GM06990 (cell line): ENCODE results near the gene PRUNE2.

Experiments used
- DNase-seq: peaks from one replicate; pipeline ENCODE4 v3.0.0-alpha.2; 2011; ENCODE audit not compliant: insufficient read length; ENCODE audit errors: extremely low read depth
- H3K27me3 ChIP-seq: replicated peaks from 2 replicates; pipeline ENCODE4 v1.6.0; 2011; ENCODE audit warnings: low read length; ENCODE audit not compliant: control insufficient read depth, insufficient read depth
- H3K36me3 ChIP-seq: 2 replicates; pipeline ENCODE4 v1.5.1; 2011; ENCODE audit warnings: low read length; ENCODE audit not compliant: control insufficient read depth, insufficient read depth
- H3K4me3 ChIP-seq: replicated peaks from 2 replicates; pipeline ENCODE4 v1.5.1; 2011; ENCODE audit warnings: low read depth, mild to moderate bottlenecking, control low read depth, low read length
- CTCF ChIP-seq: IDR thresholded peaks from 2 replicates; pipeline ENCODE4 v1.5.1; 2011; ENCODE audit warnings: low read length, control low read depth, mild to moderate bottlenecking, inconsistent platforms; ENCODE audit not compliant: insufficient read depth, poor library complexity, severe bottlenecking

The PRUNE2 gene

DNA sequence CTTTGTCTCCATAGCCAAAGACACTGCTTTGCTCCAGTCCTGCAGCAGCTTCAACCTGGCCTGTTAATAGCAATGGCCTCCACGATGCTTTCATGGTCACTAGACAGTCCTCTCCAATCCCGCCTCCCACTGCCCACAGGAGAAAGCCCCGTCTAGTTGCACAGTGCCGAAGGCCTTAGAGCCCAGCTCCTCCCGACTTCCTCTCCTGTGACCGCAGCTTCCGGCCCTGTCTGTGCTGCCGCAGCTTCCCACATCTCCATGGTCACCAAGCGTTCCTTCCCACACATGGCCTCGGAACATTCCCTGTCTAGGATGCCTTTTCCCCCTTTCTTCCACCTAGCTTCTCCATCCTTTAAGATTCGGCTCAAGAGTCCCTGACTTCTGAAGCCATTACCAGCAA is 118.2 kb downstream of the PRUNE2 start:
- Histone ChIP-seq H3K36me3 (no peaks in the 10 kb centered on the region), H3K4me3 (no peak overlapping the region), H3K27me3 (no peaks in the 10 kb centered on the region)
- TF ChIP-seq CTCF: no peak
- no peak for DNase-seq

GRCh38 chr9:76785501-76785900 is 120.4 kb downstream of the PRUNE2 start:
- H3K36me3 ChIP-seq: no peaks in the 10 kb centered on the region
- DNase-seq: no peak
- H3K27me3 ChIP-seq: no peaks in the 10 kb centered on the region
- H3K4me3 ChIP-seq: no peak overlapping the region
- TF ChIP-seq CTCF: no peak

GRCh38 chr9:76784881-76785280 is 121.0 kb downstream of the PRUNE2 start:
- no peak for DNase-seq
- TF ChIP-seq CTCF: no peak
- Histone ChIP-seq H3K27me3 (no peaks in the 10 kb centered on the region), H3K4me3 (no peak overlapping the region), H3K36me3 (no peaks in the 10 kb centered on the region)

DNA sequence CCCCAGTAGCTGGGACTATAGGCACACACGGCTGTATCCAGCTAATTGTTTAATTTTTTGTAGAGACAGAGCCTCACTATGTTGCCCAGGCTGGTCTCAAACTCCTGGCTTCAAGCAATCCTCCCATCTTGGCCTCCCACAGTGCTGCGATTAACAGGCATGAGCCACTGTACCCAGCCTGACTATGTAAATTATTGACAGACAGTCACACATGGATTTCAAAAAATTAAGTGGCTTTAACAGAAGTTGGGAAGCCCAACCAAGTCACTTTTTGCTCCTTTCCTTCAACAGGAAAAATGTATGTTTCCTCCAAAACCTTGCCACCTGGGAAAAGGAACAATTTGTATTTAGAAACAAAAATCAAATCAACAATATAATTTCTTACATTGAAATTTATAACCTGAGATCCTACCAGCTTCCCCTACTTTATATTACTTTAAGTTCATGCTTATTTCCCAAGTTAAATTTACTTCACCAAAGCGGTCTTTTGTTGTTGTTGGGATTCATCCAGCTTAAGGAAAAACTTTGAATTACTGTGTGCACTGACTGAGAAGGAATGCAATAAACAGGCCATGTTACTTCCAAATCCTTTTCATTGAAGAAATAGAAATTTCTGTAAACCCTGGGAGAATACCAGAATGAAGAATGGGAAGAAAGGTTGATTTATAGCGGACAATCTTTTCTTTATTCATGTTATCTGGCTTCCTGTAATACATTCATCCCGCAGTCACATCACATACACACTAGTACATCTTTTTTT is 133.0 kb downstream of the PRUNE2 start:
- H3K36me3 ChIP-seq: no peaks in the 10 kb centered on the region
- DNase-seq: no peak
- no peak overlapping the region for H3K4me3 ChIP-seq
- no peaks in the 10 kb centered on the region for H3K27me3 ChIP-seq
- TF ChIP-seq CTCF: no peak

DNA sequence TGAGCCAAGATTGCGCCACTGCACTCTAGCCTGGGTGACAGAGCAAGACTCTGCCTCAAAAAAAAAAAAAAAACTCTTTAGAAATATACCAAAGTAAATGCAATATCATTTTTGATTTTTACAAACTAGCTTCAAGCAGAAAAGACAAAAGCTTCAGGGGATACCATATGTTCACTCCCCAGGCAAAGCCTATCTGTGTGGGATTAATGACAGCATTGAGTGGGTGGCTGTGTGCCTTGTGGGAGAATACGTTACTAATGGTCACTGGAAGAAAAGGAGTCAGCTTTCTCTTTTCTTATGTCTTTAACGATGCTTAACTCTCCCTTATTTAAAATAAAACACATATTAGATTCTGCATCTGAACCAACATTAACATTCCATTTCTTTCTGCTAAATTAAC is 139.8 kb downstream of the PRUNE2 start:
- TF ChIP-seq CTCF: no peak
- no peak overlapping the region for H3K4me3 ChIP-seq
- H3K27me3 ChIP-seq: no peaks in the 10 kb centered on the region
- DNase-seq: no peak
- H3K36me3 ChIP-seq: no peaks in the 10 kb centered on the region

DNA sequence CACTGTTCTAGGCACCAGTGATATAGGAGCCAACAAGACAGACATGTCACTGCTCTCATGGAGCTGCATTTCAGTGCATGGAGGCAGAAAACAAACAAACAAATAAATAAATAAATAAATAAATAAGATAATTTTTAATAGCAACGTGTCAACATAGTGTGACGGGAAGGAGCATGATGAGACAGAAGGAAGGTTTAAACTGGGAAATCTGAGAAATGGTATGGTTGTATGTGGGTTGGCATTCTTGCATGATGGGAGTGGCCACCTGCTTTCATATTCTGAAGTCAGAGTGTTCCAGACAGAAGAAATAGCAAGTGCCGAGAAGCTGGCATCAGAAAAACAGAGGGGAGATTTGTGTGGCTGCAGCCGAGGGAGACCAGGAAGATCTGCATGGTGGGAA is 141.8 kb downstream of the PRUNE2 start, which contains the start of gene PCA3:
TSS of gene PCA3 (plus strand) at position 301 of the 400 bp plus-strand sequence.
- DNase-seq: no peak
- Histone ChIP-seq H3K27me3 (no peaks in the 10 kb centered on the region; the same call in 1 of the 2 replicates), H3K36me3 (no peaks in the 10 kb centered on the region), H3K4me3 (no peak within 1 kb of the TSS)
- no peak for TF ChIP-seq CTCF
